Measurements from ENCODE around the gene TMEM140. TPM values are rescaled to one million over a fixed set of nuclear protein-coding genes. Genes with fewer than 3 reads are reported as not detected.

Gene TMEM140
- total RNA-seq, 2 experiments from 2014 or later = 12.6 to 12.7 TPM

Small RNAs within 50 kb of the gene (microRNA-seq; reads per million reads assigned to microRNA genes)
- gene MIR6509 = not detected

Other genes starting within 250 kb of the TMEM140 start
- gene AGBL3, start 161.6 kb upstream of the TMEM140 start, total RNA-seq = 1 to 10 TPM; 2.2 to 3.6 TPM
- gene CYREN, start 22.6 kb downstream of the TMEM140 start, total RNA-seq = 10 to 100 TPM; 35.2 to 36.9 TPM
- 10 to 100 TPM; 10.0 to 11.5 TPM for gene WDR91, start 63.5 kb downstream of the TMEM140 start, total RNA-seq
- gene STRA8, start 85.8 kb downstream of the TMEM140 start, total RNA-seq = not detected

Data from activated CD8-positive, alpha-beta T cell treated with anti-CD3 and anti-CD28 coated beads, Interleukin-2, amount 10 ng/mL, durations not matched to agents 7 days and 5 days (primary cell).